Measurements from ENCODE around the gene VSTM2B.
A peak's percentile ranks its signal among the peaks of the same experiment; 100 is the strongest.

The VSTM2B gene

DNA sequence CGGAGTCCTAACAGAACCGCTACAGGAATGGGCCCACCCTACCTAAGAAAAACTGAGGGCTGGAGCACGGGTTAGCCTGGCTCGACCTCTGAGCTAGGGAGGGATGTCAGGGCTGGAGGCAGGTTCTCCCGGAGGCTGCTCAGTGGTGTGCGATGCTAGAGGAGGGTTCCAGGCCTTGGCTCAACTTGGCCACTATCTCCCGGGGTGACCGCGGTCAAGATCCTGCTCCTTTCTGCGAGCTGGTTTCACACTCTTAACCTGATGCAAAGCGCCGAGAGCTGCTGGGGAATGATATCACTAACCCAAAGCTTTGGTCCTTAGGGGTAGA, 80.6 kb downstream of the VSTM2B start:
- TF ChIP-seq CTCF (IDR thresholded peaks at IDR 0.05; ENCODE audit: extremely low read depth, insufficient read depth, missing control alignments) = no peak
- DNase-seq (ENCODE audit: low spot score) = no peak
- in situ Hi-C loops (cut with MboI; ENCODE audit: low pct_unique_long_range_greater_than_20kb, low sequenced_read_pairs, unreplicated experiment) = loop anchor here (5.0 kb wide), 1 partner anchor 111 kb away; the partner anchor contains the start of gene C19orf12

- no peak for DNase-seq (ENCODE audit: low spot score)
- in situ Hi-C loops (cut with MboI; ENCODE audit: low pct_unique_long_range_greater_than_20kb, low sequenced_read_pairs, unreplicated experiment) = loop anchor here (5.0 kb wide), 1 partner anchor 108 kb away; the partner anchor contains the start of gene C19orf12
- no peak for TF ChIP-seq CTCF (IDR thresholded peaks at IDR 0.05; ENCODE audit: extremely low read depth, insufficient read depth, missing control alignments)
Observed at GRCh38 chr19:29609636-29610035, 83.8 kb downstream of the VSTM2B start.

GRCh38 chr19:29610213-29610573, 84.4 kb downstream of the VSTM2B start:
- DNase-seq (ENCODE audit: low spot score) = no peak
- TF ChIP-seq CTCF (IDR thresholded peaks at IDR 0.05; ENCODE audit: extremely low read depth, insufficient read depth, missing control alignments) = no peak
- in situ Hi-C loops (cut with MboI; ENCODE audit: low pct_unique_long_range_greater_than_20kb, low sequenced_read_pairs, unreplicated experiment) = no loop called here

DNA sequence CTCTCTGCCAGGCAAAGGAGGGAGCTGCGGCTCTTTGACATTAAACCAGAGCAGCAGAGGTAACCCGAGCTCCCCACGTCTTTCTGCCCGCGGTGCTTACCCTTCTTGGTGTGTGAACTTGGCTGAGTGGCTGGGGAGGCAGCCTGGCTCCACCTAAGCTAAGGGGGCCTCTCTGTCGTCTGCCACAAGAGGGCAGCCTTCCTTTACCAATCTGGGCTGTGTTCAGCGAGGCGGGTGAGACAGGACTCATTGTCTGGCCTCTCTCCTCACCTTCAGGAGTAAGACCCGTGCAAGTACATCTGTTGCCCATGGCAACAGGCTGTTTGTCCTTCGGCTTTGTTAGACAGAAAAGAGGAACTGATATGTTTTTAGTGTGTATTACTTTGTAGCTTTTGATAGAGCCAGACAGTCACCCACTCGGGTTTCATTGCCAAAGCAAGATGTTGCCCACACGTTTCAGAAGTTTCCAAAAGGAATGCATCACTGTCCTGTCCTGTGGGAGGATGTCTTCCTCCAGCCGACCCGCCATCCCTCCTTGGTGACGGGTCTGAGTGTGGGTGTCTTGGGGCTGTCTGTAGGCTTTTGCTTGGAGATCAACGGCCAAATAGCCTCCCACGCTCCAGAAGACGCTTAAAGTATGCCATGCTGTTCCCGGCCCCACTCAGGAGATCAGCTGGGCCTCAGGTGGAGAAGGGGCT, 84.9 kb downstream of the VSTM2B start:
- in situ Hi-C loops (cut with MboI; ENCODE audit: low pct_unique_long_range_greater_than_20kb, low sequenced_read_pairs, unreplicated experiment) = no loop called here

DNA sequence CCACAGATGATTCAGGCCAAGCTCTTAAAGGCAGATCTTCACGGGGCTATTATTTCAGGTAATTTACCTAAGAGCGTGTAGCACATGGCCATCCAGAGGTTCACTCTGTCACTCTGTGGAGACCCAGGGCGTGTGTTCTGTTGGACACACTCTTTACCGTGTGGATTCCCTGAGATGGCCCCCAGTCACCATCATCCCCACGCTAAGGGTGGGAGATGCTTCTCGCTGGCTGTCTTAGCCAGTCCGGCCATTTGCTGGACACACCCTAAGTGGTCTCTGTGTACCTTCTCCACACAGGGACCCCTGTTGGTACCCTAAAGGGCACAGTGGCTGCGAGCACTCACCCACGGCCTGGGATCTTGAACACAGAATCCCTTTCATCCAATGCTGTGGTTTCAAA, 86.3 kb downstream of the VSTM2B start:
- no peak for TF ChIP-seq CTCF (IDR thresholded peaks at IDR 0.05; ENCODE audit: extremely low read depth, insufficient read depth, missing control alignments)
- in situ Hi-C loops (cut with MboI; ENCODE audit: low pct_unique_long_range_greater_than_20kb, low sequenced_read_pairs, unreplicated experiment) = no loop called here

More for the DNA sequence above, 84.9 kb downstream of the VSTM2B start:
- DNase-seq (ENCODE audit: low spot score) = peak; percentile 91
- peak; percentile 93 for TF ChIP-seq CTCF (IDR thresholded peaks at IDR 0.05; ENCODE audit: extremely low read depth, insufficient read depth, missing control alignments)

GRCh38 chr19:29612801-29613595, 87.2 kb downstream of the VSTM2B start:
- TF ChIP-seq CTCF (IDR thresholded peaks at IDR 0.05; ENCODE audit: extremely low read depth, insufficient read depth, missing control alignments) = no peak
- in situ Hi-C loops (cut with MboI; ENCODE audit: low pct_unique_long_range_greater_than_20kb, low sequenced_read_pairs, unreplicated experiment) = no loop called here
- no peak for DNase-seq (ENCODE audit: low spot score)

More for the DNA sequence above, 86.3 kb downstream of the VSTM2B start:
- no peak for DNase-seq (ENCODE audit: low spot score)
